GM12874 (cell line): ENCODE data around the gene PTPRN2.

Source experiments
- CTCF ChIP-seq: IDR thresholded peaks from 2 replicates; pipeline ENCODE4 v1.5.1; 2011; ENCODE audit warnings: low read depth, mild to moderate bottlenecking, control low read depth, low read length, moderate library complexity; ENCODE audit not compliant: insufficient read depth

PTPRN2 gene

DNA sequence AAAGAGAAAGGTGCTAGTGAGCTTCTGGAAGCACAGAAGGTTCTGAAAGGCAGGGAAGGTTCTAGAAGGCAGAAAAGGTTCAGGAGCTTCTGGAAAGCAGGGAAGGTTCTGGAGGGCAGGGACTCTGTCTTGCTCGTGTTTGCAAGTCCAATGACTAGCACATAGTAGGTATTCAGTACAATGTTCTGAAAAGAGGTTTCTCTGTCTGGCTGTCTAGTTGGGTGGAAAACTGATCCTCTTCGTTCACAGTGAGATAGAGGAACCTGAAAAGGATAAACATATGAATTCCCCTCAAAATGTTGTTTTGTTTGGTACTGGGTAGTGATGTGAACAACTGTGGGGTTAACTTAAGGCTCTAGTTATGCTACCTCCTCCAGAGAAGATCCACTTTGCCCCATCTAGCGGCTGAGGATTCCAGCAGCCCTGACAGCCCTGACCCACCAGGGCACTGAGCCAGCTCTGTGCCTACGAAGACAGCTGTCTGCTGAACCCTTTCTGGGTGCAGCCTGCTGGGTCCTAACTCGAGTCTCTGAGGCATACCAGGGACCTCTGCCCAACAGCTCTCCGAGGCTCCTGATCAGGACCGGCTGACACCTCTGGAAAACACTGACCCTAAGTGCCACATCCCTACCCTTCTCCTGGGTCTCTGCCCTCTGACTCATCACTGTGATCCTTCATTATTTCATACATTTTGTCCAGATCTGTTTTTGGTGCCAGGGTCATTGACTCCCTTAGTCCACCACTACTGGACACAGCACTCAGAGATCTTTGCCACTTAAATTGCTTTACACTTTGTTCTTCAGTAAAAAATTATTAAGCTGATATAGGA, 15.4 kb downstream of the PTPRN2 start:
- no peak for TF ChIP-seq CTCF

DNA sequence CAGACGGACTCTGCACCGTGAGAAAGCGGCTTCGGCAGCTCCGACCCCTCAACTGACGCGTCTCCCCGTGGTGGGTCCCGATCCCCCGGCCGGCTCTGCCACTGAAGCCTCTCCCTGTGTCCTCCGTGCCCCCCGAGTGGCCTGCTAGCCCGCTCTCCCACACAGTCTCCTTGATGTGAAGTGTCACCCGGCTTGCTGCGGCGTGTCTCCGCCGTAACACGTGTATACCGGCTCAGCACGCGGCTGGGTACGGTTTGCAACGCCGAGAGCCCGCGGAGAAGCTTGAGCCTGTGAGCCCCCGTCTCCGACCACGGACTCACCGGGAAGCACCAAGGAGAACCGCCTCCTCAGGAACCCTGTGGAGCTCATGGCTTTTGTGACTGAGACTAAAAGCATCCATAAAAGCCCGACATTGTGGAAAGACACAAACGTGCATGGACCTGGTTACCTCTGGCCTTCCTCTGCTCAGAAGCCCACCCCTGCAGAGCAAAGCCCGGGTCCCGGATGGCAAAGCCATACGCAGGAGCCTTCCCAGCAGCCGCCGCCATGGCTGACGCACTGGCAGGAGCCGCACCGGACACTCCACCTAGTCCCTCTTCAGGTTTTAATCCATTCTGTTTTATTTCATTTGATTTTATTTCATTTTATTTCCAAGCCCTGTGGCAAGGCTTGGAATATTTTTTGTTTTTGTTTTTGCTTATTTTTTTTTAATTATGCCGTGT, 17.0 kb downstream of the PTPRN2 start:
- no peak for TF ChIP-seq CTCF

- TF ChIP-seq CTCF: no peak
Measured at GRCh38 chr7:158569858-158570323, 17.7 kb downstream of the PTPRN2 start.

GRCh38 chr7:158568974-158569857, 18.4 kb downstream of the PTPRN2 start:
- TF ChIP-seq CTCF: no peak

DNA sequence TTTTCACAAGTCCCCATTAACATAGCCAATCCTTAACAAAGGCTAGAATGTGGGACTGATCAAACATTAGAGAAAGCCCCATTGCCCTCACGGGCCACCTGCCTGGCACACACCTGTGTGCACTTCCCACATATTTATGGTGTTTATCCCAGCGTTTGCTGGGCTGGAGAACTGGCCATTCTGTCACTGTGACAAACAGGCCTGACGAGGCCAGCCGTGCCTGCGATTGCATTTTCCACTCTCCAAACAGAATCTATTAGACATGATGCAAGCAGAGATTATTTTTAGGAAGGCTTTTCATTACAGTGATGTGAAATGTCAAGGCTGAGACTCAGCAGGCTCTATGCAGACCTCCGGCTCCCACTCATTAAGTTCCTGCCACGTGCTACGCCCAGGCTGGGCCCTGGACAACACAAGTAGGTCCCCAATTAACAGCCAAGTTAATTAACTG, 20.4 kb downstream of the PTPRN2 start:
- no peak for TF ChIP-seq CTCF

- no peak for TF ChIP-seq CTCF
Measured at GRCh38 chr7:158564663-158565035, 23.0 kb downstream of the PTPRN2 start.
